Hepatocyte (in vitro differentiated cells): ENCODE measurements around the gene MYH13. TPM values are rescaled to one million over a fixed set of nuclear protein-coding genes. Genes with fewer than 3 reads are reported as not detected.

ENCODE experiments used
- DNase-seq: peaks from one replicate; pipeline ENCODE4 v3.0.0-alpha.2; 2016; ENCODE audit warnings: low spot score
- H2AFZ ChIP-seq: fragments of 200-600 bp; sonication (generic); 2 replicates; pipeline ENCODE4 v1.6.0; 2016; ENCODE audit warnings: antibody characterized with exemption, mild to moderate bottlenecking
- H3K27ac ChIP-seq: fragments of 200-600 bp; sonication (generic); 2 replicates; pipeline ENCODE4 v1.5.1; 2016; ENCODE audit warnings: mild to moderate bottlenecking
- H3K27me3 ChIP-seq: fragments of 200-600 bp; sonication (generic); 2 replicates; pipeline ENCODE4 v1.6.1; 2016
- H3K36me3 ChIP-seq: fragments of 200-600 bp; sonication (generic); replicated peaks from 2 replicates; pipeline ENCODE4 v1.5.1; 2016; ENCODE audit warnings: low read depth; ENCODE audit not compliant: insufficient read depth
- H3K4me1 ChIP-seq: fragments of 200-600 bp; sonication (generic); 2 replicates; pipeline ENCODE4 v1.5.1; 2016; ENCODE audit warnings: mild to moderate bottlenecking, moderate library complexity; ENCODE audit not compliant: insufficient read depth
- H3K4me2 ChIP-seq: fragments of 200-600 bp; sonication (generic); 2 replicates; pipeline ENCODE4 v1.6.0; 2016
- H3K4me3 ChIP-seq: fragments of 200-600 bp; sonication (generic); 2 replicates; pipeline ENCODE4 v1.5.1; 2016; ENCODE audit warnings: mild to moderate bottlenecking
- H3K79me2 ChIP-seq: fragments of 200-600 bp; sonication (generic); 2 replicates; pipeline ENCODE4 v1.6.0; 2017; ENCODE audit warnings: mild to moderate bottlenecking
- H3K9me2 ChIP-seq: fragments of 200-600 bp; sonication (generic); replicated peaks from 2 replicates; pipeline ENCODE4 v1.6.0; 2017; ENCODE audit warnings: mild to moderate bottlenecking; ENCODE audit not compliant: insufficient read depth
- H3K9me3 ChIP-seq: fragments of 200-600 bp; sonication (generic); 2 replicates; pipeline ENCODE4 v1.5.1; 2016; ENCODE audit warnings: low read depth, mild to moderate bottlenecking
- H4K20me1 ChIP-seq: fragments of 200-600 bp; sonication (generic); 2 replicates; pipeline ENCODE4 v1.6.0; 2016; ENCODE audit warnings: mild to moderate bottlenecking; ENCODE audit not compliant: insufficient read depth, poor library complexity, severe bottlenecking
- CTCF ChIP-seq: fragments of 200-600 bp; sonication (generic); IDR thresholded peaks from 2 replicates; pipeline ENCODE4 v1.5.1; 2016; ENCODE audit warnings: antibody characterized with exemption, mild to moderate bottlenecking; ENCODE audit not compliant: poor library complexity
- EZH2 ChIP-seq: fragments of 200-600 bp; sonication (generic); IDR thresholded peaks from 2 replicates; pipeline ENCODE4 v1.6.1; 2016; ENCODE audit warnings: antibody characterized with exemption, mild to moderate bottlenecking, borderline replicate concordance
- EZH2phosphoT487 ChIP-seq: fragments of 200-600 bp; sonication (generic); IDR thresholded peaks from one replicate; pipeline ENCODE4 v1.6.1; 2018; ENCODE audit warnings: antibody characterized with exemption, mild to moderate bottlenecking, low read depth, moderate library complexity; ENCODE audit not compliant: unreplicated experiment, severe bottlenecking
- WGBS: methylation state at CpG from one replicate; pipeline ENCODE4 v1.1.6; 2016; ENCODE audit warnings: low lambda C conversion rate; ENCODE audit errors: missing lambda C conversion rate; 5-methylcytosine and 5-hydroxymethylcytosine counted together
- polyA plus RNA-seq: library from polyadenylated mRNA; unstranded; fragments of >200 nt; fragmentation: Nextera tagmentation; extraction: Ambion mirVana; gene quantifications from 2 replicates; pipeline ENCODE4 v1.2.1, GENCODE V29; 2016
- total RNA-seq: library from RNA; depleted of rRNA; stranded (reverse); fragments of >200 nt; gene quantifications from 2 replicates; pipeline ENCODE4 v1.2.3, GENCODE V29; 2014

The MYH13 gene
- total and polyA plus RNA-seq, 2 experiments from 2014 or later, result 0.03 TPM; not detected in 1

DNA sequence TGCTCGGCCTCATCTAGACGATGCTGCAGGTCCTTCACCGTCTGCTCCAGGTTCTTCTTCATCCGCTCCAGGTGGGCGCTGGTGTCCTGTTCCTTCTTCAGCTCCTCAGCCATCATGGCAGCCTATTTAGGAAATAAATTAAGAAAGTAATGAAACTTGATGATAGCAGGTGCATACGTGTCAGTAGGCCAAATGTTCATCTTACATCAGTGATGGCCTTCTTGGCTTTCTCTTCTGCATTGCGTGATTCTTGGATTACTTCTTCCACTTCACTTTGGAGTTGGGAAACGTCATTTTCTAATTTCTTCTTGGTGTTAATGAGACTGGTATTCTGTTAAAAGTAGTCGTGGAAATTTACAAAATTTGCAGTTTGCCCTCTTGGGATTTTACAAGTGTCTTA is 20.1 kb upstream of the MYH13 start:
- Histone ChIP-seq H3K27me3 (no peaks in the 10 kb centered on the region), H3K36me3 (no peaks in the 10 kb centered on the region), H3K4me1 (no peaks in the 10 kb centered on the region), H2AFZ (no peak overlapping the region), H3K79me2 (no peaks in the 10 kb centered on the region), H3K4me3 (no peak overlapping the region), H3K4me2 (no peak overlapping the region), H3K9me2 (no peaks in the 10 kb centered on the region), H4K20me1 (no peaks in the 10 kb centered on the region), H3K9me3 (no peaks in the 10 kb centered on the region), H3K27ac (no peak overlapping the region)
- TF ChIP-seq EZH2, result no peak
- no peak for TF ChIP-seq CTCF
- no peak for TF ChIP-seq EZH2phosphoT487
- DNase-seq, result no peak
- 92% methylated on average over 9 of the region's 9 CpGs for WGBS

DNA sequence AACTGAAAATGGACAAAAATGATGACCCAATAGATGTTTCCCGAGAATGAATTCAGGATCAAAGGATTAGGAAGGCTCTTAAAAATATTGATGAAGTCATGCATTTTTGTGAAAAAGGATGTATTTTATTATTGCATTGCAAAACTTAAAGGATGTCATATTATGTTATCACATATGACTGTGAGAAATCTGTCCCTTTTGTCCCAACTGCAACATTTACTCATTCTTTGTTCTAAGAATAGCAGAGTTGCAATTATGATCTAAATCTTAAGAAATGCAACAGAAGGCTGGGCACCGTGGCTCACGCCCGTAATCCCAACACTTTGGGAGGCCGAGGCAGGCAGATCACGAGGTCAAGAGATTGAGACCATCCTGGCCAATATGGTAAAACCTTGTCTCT is 13.1 kb upstream of the MYH13 start:
- no peak for DNase-seq
- Histone ChIP-seq H3K36me3 (no peaks in the 10 kb centered on the region), H3K27ac (no peak overlapping the region), H4K20me1 (no peaks in the 10 kb centered on the region), H3K4me2 (no peak overlapping the region), H3K79me2 (no peaks in the 10 kb centered on the region), H3K4me1 (peaks cover 4% of the 10 kb centered on the region), H3K4me3 (no peak overlapping the region), H3K9me2 (no peaks in the 10 kb centered on the region), H3K9me3 (no peaks in the 10 kb centered on the region), H3K27me3 (no peaks in the 10 kb centered on the region), H2AFZ (no peak overlapping the region)
- TF ChIP-seq EZH2, result no peak
- no peak for TF ChIP-seq CTCF
- TF ChIP-seq EZH2phosphoT487, result no peak
- WGBS, result 79% methylated on average over 6 of the region's 6 CpGs

GRCh38 chr17:10384175-10384574 is 11.4 kb upstream of the MYH13 start:
- Histone ChIP-seq H3K4me2 (no peak overlapping the region), H3K36me3 (no peaks in the 10 kb centered on the region), H3K9me3 (no peaks in the 10 kb centered on the region), H3K9me2 (no peaks in the 10 kb centered on the region), H4K20me1 (no peaks in the 10 kb centered on the region), H3K4me3 (no peak overlapping the region), H3K4me1 (peaks cover 13% of the 10 kb centered on the region), H2AFZ (no peak overlapping the region), H3K79me2 (no peaks in the 10 kb centered on the region), H3K27me3 (no peaks in the 10 kb centered on the region), H3K27ac (no peak overlapping the region)
- no peak for TF ChIP-seq EZH2phosphoT487
- no peak for TF ChIP-seq CTCF
- TF ChIP-seq EZH2, result no peak
- no peak for DNase-seq
- WGBS, result 59% methylated on average over 8 of the region's 8 CpGs
